Pancreas (tissue), 10 donors: ENCODE data around the gene RASIP1. TPM values are rescaled to one million over a fixed set of nuclear protein-coding genes. Genes with fewer than 3 reads are reported as not detected.
A peak's percentile ranks its signal among the peaks of the same experiment; 100 is the strongest.

Source experiments
- ATAC-seq, 4 donors: fragments of 200-7000 bp; cut with Tn5 transposase; one replicate each; pipeline versions ENCODE4 v1.8.0 to v1.9.1; 2020; ENCODE audit warnings: mild to moderate bottlenecking in 4 of 4, moderate library complexity in 4 of 4
- DNase-seq, 6 donors: peaks; one replicate each; pipeline ENCODE4 v3.0.0-alpha.2; 2020
- FAIRE-seq: peaks from 2 replicates; lab custom pipeline; 2012; peaks lifted over from hg19 to GRCh38; lab: Jason Lieb, UNC
- H3K27ac ChIP-seq, 4 donors: fragments of 200-600 bp; sonication (generic); 1 replicate in 3 of 4; 2 replicates in 1 of 4; pipeline versions ENCODE4 v1.5.0 to v1.8.0; 2020
- H3K27me3 ChIP-seq, 4 donors: fragments of 200-600 bp; one replicate each; pipeline ENCODE4 v1.8.0; 2021
- H3K36me3 ChIP-seq, 3 donors: fragments of 200-600 bp; sonication (generic) in 1 of 3; one replicate each; pipeline versions ENCODE4 v1.5.0 to v1.8.0; 2020 to 2021
- H3K4me1 ChIP-seq, 3 donors: fragments of 200-600 bp; one replicate each; pipeline ENCODE4 v1.8.0; 2021
- H3K4me3 ChIP-seq, 4 donors: fragments of 200-600 bp; sonication (generic) in 2 of 4; one replicate each; pipeline versions ENCODE4 v1.5.0 to v1.8.0; 2020 to 2021
- H3K9me3 ChIP-seq, 4 donors: fragments of 200-600 bp; one replicate each; pipeline ENCODE4 v1.8.0; 2021
- CTCF ChIP-seq, 4 donors: fragments of 200-600 bp; sonication (generic) in 3 of 4; IDR thresholded peaks; one replicate each; pipeline versions ENCODE4 v1.5.0 to v1.8.0; 2021; ENCODE audit warnings: antibody characterized with exemption in 4 of 4
- WGBS, 2 donors: extraction: QIAGEN DNeasy Blood & Tissue Kit; methylation state at CpG; one replicate each; pipeline ENCODE4 v1.1.7; 2013; 5-methylcytosine and 5-hydroxymethylcytosine counted together
- intact Hi-C, 3 donors: fragments of 100-400 bp; cut with DNase I; formaldehyde crosslinking; loops; one replicate each; pipeline versions ENCODE4 v1.11.1 to v1.14.2; 2022
- polyA plus RNA-seq, 2 donors: library from polyadenylated mRNA; stranded (reverse); fragments of 200-250 nt; gene quantifications; one replicate each; pipeline ENCODE4 v1.2.3, GENCODE V29; 2013
- total RNA-seq, 6 donors: library from RNA; stranded (reverse); fragmentation: NEBNext Ultra II Directional in 4 of 6; extraction: Animal tissue kit (Norgen Biotek cat#: 25700) in 4 of 6; gene quantifications; one replicate each; pipeline versions ENCODE4 v1.2.1 to v1.2.4, GENCODE V29; 2021 to 2023
- donor health status: healthy with polysubstance abuse.
- donor health status: DM: no; HTN: no; CAD: no; lungs with moderate emphysema.
- donor health status: DM: no; HTN: no; CAD: no.
- donor health status: control.
- donor health status: control.
- donor health status: Bipolar disorder and iron deficiency.
- donor health status: DM: yes; HTN: yes; CAD: no.
- donor health status: DM: no; HTN: no; CAD: no.
- donor health status: DM: no; HTN: no; CAD: no.
- donor health status: DM: yes; HTN: yes; CAD: no.

Gene RASIP1
- total and polyA plus RNA-seq, 8 donors, result 5.3 to 40.9 (median 7.7) TPM

GRCh38 chr19:48750351-48750750 is 9.9 kb upstream of the RASIP1 start:
- intact Hi-C loops, result no loop called here
- Histone ChIP-seq H3K4me1 (peaks cover 0 to 9% (median 7%) of the 10 kb centered on the region in 3 donors), H3K27me3 (no peaks in the 10 kb centered on the region), H3K36me3 (peaks cover 0 to 5% (median 0%) of the 10 kb centered on the region in 3 donors), H3K27ac (peak overlapping the region in 2 of 4 donors; percentile 84 to 88), H3K4me3 (peak overlapping the region in 3 of 4 donors; percentile 44 to 65 (median 61)), H3K9me3 (no peaks in the 10 kb centered on the region)
- DNase-seq (peak in 3 of 6 donors; percentile 61 to 78 (median 74)), ATAC-seq (peak in 2 of 4 donors; percentile 4 to 5), FAIRE-seq (no peak)
- TF ChIP-seq CTCF (IDR thresholded peaks at IDR 0.05), result no peak
- 47 to 50% methylated on average over 31 of the region's 31 CpGs for WGBS, 2 donors

DNA sequence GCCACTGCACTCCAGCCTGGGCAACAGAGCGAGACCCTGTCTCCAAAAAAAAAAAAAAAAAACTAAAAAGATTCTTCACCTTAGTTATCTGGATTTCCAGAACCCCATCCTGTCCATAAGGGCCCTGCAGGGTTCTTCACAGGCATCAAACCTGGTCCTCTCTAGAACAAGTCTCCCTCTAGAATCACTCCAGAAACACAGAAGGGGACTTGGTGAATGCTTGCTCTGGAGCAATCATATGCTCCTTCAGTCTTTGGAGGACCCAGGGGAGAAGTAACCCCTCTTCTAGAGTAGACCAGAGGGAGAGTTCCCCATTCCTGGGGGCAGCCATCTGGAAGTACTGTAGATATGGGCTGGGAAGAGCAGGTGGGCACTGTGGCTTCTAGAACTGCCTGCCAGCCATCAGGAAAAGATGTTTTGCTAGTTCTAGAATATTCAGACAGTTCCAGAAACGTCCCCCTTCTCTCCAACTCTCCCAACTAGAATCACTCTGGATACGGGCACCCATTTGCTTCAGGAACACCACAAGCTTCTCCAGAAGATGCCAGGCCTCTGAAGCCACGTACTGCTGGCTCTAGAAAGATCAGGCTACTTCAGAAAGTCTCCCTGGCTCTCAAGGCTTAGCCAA is 9.3 kb upstream of the RASIP1 start:
- 34 to 55% methylated on average over 4 of the region's 4 CpGs for WGBS, 2 donors
- no peak for DNase-seq
- Histone ChIP-seq H3K9me3 (no peaks in the 10 kb centered on the region), H3K27me3 (no peaks in the 10 kb centered on the region), H3K27ac (peak overlapping the region in 2 of 4 donors; percentile 84 to 88), H3K4me3 (peak overlapping the region in 2 of 4 donors; percentile 61 to 65), H3K4me1 (peaks cover 0 to 9% (median 7%) of the 10 kb centered on the region in 3 donors), H3K36me3 (peaks cover 0 to 5% (median 0%) of the 10 kb centered on the region in 3 donors)
- TF ChIP-seq CTCF (IDR thresholded peaks at IDR 0.05), result no peak
- FAIRE-seq, result no peak
- intact Hi-C loops, result no loop called here
- ATAC-seq, result no peak

- no peaks in the 10 kb centered on the region for H3K27me3 ChIP-seq
- peaks cover 0 to 5% (median 0%) of the 10 kb centered on the region in 3 donors for H3K36me3 ChIP-seq
- DNase-seq, result peak; percentile 77 to 86 (median 84)
- ATAC-seq, result peak; percentile 53 to 72 (median 66)
- TF ChIP-seq CTCF (IDR thresholded peaks at IDR 0.05), result no peak
- peak within 1 kb of the TSS; percentile 51 to 91 (median 69) for H3K27ac ChIP-seq
- FAIRE-seq, result no peak
- no peaks in the 10 kb centered on the region for H3K9me3 ChIP-seq
- peak within 1 kb of the TSS in 2 of 4 donors; percentile 5 to 26 for H3K4me3 ChIP-seq
- intact Hi-C loops, result no loop called here
- WGBS, 2 donors, result 30 to 32% methylated on average over 31 of the region's 31 CpGs
- peaks cover 0 to 7% (median 5%) of the 10 kb centered on the region in 3 donors for H3K4me1 ChIP-seq
These were observed 6.5 kb upstream of the RASIP1 start, which contains the start of gene IZUMO1 for GRCh38 chr19:48746738-48747575. Gene IZUMO1, minus strand, starts transcription at chr19:48746909. Its CDS starts 1,050 bp downstream, at chr19:48745859.

DNA sequence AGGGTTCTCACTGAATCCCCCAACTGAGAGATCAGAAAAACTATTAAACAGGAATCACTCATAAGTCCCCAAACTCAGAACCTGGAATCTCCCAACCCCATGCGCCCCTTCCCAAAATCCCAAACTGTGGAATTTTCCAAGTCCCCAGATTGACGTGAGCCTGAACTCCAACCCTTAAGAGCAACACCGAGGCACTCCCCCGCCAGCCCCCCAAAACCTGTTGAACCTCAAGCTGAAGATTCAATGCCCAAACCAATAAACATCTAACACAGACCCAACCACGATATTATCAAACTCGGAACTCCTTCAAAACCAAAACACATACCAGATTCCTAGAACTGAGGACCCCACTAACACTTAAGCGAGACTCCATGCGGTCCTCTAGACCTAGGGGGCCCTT is 5.7 kb upstream of the RASIP1 start:
- no peak for DNase-seq
- no peak for ATAC-seq
- intact Hi-C loops, result no loop called here
- Histone ChIP-seq H3K9me3 (no peaks in the 10 kb centered on the region), H3K27ac (peak overlapping the region; percentile 51 to 91 (median 69)), H3K4me3 (no peak overlapping the region), H3K4me1 (peaks cover 0 to 7% (median 5%) of the 10 kb centered on the region in 3 donors), H3K27me3 (no peaks in the 10 kb centered on the region), H3K36me3 (peaks cover 0 to 5% (median 0%) of the 10 kb centered on the region in 3 donors)
- no peak for TF ChIP-seq CTCF (IDR thresholded peaks at IDR 0.05)
- FAIRE-seq, result no peak
- 81 to 84% methylated on average over 8 of the region's 8 CpGs for WGBS, 2 donors
